ENCODE results near the gene CACNA2D3. TPM values are rescaled to one million over a fixed set of nuclear protein-coding genes. Genes with fewer than 3 reads are reported as not detected.

CACNA2D3 gene
- polyA plus RNA-seq, 3 donors = 8.3 to 21.5 (median 10.4) TPM

GRCh38 chr3:54202054-54202453, 79.7 kb downstream of the CACNA2D3 start:
- Mint-ChIP-seq H3K27me3 (ENCODE audit: low read depth in 3 of 3) (peaks cover 0 to 3% (median 0%) of the 10 kb centered on the region in 3 donors), H3K9me3 (peaks cover 0 to 2% (median 0%) of the 10 kb centered on the region in 7 donors), H3K4me1 (no peaks in the 10 kb centered on the region), H3K36me3 (no peaks in the 10 kb centered on the region), H3K4me3 (no peak overlapping the region), H3K27ac (no peak overlapping the region)
- intact Hi-C loops (cut with micrococcal nuclease) = no loop called here
- Histone ChIP-seq H3K79me2 (ENCODE audit: insufficient read depth, low read length) (no peaks in the 10 kb centered on the region), H2AFZ (ENCODE audit: insufficient read depth, low read depth, low read length, poor library complexity, severe bottlenecking) (no peak overlapping the region), H4K20me1 (ENCODE audit: insufficient read depth, low read length) (no peaks in the 10 kb centered on the region), H3K27me3 (ENCODE audit: control insufficient read depth in 2 of 2, insufficient read depth in 2 of 2, low read length in 2 of 2) (no peaks in the 10 kb centered on the region), H3K9me3 (replicated peaks in 1 of 2; ENCODE audit: control insufficient read depth in 1 of 2, insufficient read depth in 1 of 2, low read length in 2 of 2) (no peaks in the 10 kb centered on the region), H3K36me3 (replicated peaks in 1 of 2; ENCODE audit: control insufficient read depth in 1 of 2, insufficient read depth in 2 of 2, low read length in 2 of 2) (no peaks in the 10 kb centered on the region), H3K4me3 (replicated peaks in 1 of 3; ENCODE audit: low read depth in 2 of 3, low read length in 3 of 3) (no peak overlapping the region), H3K27ac (ENCODE audit: low read depth in 1 of 2, low read length in 2 of 2) (no peak overlapping the region), H3K4me2 (replicated peaks; ENCODE audit: extremely low read depth, low read length, poor library complexity, severe bottlenecking) (no peak overlapping the region), H3K4me1 (ENCODE audit: control insufficient read depth in 1 of 2, insufficient read depth in 2 of 2, low read length in 2 of 2) (no peaks in the 10 kb centered on the region), H3K9ac (ENCODE audit: insufficient read depth, low read length, poor library complexity, severe bottlenecking) (no peak overlapping the region)
- no peak for DNase-seq
- no peak for TF ChIP-seq CTCF (IDR thresholded peaks at IDR 0.05)
- 73% methylated on average over 3 of the region's 5 CpGs for WGBS (ENCODE audit: insufficient coverage)

- H2AFZ ChIP-seq (ENCODE audit: insufficient read depth, low read depth, low read length, poor library complexity, severe bottlenecking) = no peak overlapping the region
- no peak overlapping the region for H3K9ac ChIP-seq (ENCODE audit: insufficient read depth, low read length, poor library complexity, severe bottlenecking)
- peaks cover 0 to 3% (median 0%) of the 10 kb centered on the region in 7 donors for H3K9me3 Mint-ChIP-seq
- no peaks in the 10 kb centered on the region for H4K20me1 ChIP-seq (ENCODE audit: insufficient read depth, low read length)
- H3K27ac ChIP-seq (ENCODE audit: low read depth in 1 of 2, low read length in 2 of 2) = no peak overlapping the region
- no peak overlapping the region for H3K4me2 ChIP-seq (replicated peaks; ENCODE audit: extremely low read depth, low read length, poor library complexity, severe bottlenecking)
- H3K27me3 ChIP-seq (ENCODE audit: control insufficient read depth in 2 of 2, insufficient read depth in 2 of 2, low read length in 2 of 2) = no peaks in the 10 kb centered on the region
- H3K4me1 ChIP-seq (ENCODE audit: control insufficient read depth in 1 of 2, insufficient read depth in 2 of 2, low read length in 2 of 2) = no peaks in the 10 kb centered on the region
- no peak overlapping the region for H3K4me3 ChIP-seq (replicated peaks in 1 of 3; ENCODE audit: low read depth in 2 of 3, low read length in 3 of 3)
- WGBS (ENCODE audit: insufficient coverage) = 65% methylated on average over 5 of the region's 5 CpGs
- no peaks in the 10 kb centered on the region for H3K36me3 ChIP-seq (replicated peaks in 1 of 2; ENCODE audit: control insufficient read depth in 1 of 2, insufficient read depth in 2 of 2, low read length in 2 of 2)
- peaks cover 0 to 3% (median 0%) of the 10 kb centered on the region in 3 donors for H3K27me3 Mint-ChIP-seq (ENCODE audit: low read depth in 3 of 3)
- H3K36me3 Mint-ChIP-seq = no peaks in the 10 kb centered on the region
- no peak for TF ChIP-seq CTCF (IDR thresholded peaks at IDR 0.05)
- no peaks in the 10 kb centered on the region for H3K9me3 ChIP-seq (replicated peaks in 1 of 2; ENCODE audit: control insufficient read depth in 1 of 2, insufficient read depth in 1 of 2, low read length in 2 of 2)
- intact Hi-C loops (cut with micrococcal nuclease) = no loop called here
- H3K27ac Mint-ChIP-seq = no peak overlapping the region
- DNase-seq = no peak
- H3K79me2 ChIP-seq (ENCODE audit: insufficient read depth, low read length) = no peaks in the 10 kb centered on the region
- no peak overlapping the region for H3K4me3 Mint-ChIP-seq
- H3K4me1 Mint-ChIP-seq = no peaks in the 10 kb centered on the region
Observed at GRCh38 chr3:54202651-54203248, 80.4 kb downstream of the CACNA2D3 start.

All from CD14-positive monocyte (primary cell).